Measurements from ENCODE around the gene RAPGEF1.

DNA sequence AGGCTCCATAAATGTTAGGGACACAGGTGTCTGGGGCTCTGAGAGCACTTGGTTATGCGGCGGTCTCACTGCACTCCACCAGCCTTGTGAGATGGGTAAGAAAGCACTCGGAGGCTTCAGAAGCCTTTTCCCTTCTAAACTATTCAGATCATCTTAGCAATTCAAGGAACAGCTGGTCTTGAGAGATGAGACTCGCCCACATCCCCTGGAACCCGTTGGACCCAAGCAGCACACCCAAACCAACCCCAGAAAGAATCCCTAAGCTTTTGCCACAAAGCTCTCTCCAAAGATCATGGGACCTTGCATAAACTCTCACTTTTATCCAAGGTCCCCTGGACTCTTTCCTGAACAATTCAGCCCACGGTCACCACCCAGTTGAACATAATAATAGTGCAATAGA, 90.2 kb downstream of the RAPGEF1 start:
- no peak for TF ChIP-seq POLR2A (IDR thresholded peaks at IDR 0.05; ENCODE audit: low read length)
- no peak for TF ChIP-seq GATA1 (IDR thresholded peaks at IDR 0.05; ENCODE audit: low read depth, low read length)
